NCI-H524 (cell line): Measurements from ENCODE around the gene FGD6.
"Not testable (repeated sequence)": the region's sequence is repeated elsewhere in the genome, so short reads cannot be mapped to it uniquely, and the experiment has no call there.

ENCODE experiments used
- DNase-seq, 2 experiments: peaks; one replicate each; lab custom pipeline; 2025; lab: John Stamatoyannopoulos, UW

FGD6 gene

DNA sequence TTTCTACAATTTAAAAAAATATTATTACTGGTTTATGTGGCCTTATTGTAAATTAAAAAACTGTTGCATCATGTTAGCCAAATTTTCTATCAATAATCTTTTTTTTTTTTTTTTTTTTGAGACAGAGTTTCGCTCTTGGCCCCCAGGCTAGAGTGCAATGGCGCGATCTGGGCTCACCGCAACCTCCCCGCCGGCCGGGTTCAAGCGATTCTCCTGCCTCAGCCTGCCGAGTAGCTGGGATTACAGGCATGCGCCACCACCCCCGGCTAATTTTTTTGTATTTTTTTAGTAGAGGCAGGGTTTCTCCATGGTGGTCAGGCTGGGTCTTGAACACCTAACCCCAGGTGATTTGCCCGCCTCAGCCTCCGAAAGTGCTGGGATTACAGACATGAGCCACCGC, 16.9 kb upstream of the FGD6 start:
- DNase-seq, result not testable (repeated sequence)

DNA sequence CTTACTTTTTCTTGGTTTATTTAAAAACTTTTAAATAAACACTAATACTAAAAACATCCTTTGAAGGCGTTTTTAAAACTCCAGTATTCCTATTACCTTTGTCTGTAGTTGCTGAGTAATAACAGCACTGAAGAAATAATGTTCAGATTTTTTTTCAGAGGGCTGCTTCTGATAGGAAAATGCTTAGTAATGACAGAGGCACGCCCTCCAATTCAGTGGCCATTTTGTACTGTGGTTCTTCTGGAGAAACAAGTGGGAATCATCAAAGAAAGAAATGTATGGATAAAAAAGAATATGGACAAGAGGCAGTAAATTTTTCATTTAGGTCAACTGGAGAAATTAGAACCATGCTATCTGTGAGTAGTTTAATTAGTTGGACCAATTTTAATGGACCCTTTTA, 13.9 kb upstream of the FGD6 start:
- no peak for DNase-seq

DNA sequence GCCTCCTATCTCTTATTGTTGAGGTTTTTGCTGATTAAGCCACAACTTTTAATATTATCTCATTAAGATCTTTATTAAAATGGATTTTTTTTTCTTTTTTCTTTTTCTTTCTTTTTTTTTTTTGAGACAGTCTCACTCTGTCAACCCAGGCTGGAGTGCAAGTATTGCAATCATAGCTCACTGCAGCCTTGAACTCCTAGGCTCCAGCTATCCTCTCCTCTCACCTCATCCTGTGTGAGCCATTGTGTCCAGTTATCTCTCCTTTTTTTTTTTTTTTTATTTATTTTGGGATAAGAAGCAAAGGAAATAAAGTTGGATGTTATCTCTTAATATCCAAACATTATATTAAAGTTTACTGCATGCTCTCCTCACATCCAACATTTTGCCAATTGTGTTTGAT, 13.0 kb upstream of the FGD6 start:
- DNase-seq, result no peak

DNA sequence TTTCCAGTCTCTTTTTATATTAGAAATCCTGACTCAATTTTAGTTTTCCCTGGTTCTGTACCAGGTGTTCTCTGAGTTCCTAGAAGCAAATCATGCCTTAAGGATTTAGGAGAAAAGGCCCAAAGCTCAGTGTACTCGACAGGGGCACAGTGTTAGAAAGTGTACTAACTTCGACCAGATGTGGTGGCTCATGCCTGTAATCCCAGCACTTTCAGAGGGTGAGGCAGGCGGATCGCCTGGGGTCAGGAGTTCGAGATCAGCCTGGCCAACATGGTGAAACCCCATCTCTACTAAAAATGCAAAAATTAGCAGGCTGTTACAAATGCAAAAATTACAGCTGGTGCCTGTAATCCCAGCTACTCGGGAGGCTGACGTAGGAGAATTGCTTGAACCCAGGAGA, 12.4 kb upstream of the FGD6 start:
- no peak for DNase-seq

DNA sequence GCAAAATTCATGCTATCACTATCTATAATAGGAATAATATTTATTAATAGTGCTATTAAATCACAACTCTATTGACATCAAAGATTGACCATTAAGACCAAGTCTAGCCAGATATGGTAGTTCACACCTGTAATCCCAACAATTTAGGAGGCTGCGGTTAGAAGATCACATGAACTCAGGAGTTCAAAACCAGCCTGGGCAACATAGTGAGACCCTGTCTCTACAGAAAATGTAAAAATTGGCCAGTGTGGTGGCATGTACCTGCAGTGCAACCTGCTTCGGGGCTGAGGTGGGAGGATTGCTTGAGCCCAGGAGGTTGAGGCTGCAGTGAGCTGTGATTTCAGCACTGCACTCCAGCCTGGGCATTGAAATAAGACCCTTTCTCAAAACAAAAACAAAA, 11.3 kb upstream of the FGD6 start:
- no peak for DNase-seq

DNA sequence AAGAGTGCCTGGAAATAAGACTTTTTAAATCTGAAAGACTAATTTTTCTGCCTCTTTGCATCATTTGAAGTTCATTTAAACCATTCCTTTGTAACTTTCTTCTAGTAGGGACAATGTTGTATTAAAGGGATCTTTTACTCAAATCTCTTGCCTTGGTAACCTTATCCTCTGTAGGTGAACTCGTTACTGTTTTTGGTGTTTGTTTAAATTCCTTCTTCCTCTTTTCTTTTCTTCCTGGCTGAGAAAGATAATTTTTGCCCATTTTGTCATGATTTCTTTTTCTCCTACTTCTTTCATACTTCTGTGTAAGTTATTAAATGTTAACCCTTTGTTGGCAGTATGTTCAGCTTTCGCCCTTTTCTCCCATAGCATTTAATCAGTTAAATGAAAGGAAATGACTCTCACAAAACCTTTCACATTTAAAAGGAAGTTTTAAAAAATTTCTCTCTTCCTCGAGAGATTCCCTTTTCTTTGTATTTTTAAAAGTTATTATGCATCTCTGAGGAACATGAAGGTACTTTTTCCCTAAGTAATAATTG, 10.6 kb upstream of the FGD6 start:
- DNase-seq, result no peak

DNA sequence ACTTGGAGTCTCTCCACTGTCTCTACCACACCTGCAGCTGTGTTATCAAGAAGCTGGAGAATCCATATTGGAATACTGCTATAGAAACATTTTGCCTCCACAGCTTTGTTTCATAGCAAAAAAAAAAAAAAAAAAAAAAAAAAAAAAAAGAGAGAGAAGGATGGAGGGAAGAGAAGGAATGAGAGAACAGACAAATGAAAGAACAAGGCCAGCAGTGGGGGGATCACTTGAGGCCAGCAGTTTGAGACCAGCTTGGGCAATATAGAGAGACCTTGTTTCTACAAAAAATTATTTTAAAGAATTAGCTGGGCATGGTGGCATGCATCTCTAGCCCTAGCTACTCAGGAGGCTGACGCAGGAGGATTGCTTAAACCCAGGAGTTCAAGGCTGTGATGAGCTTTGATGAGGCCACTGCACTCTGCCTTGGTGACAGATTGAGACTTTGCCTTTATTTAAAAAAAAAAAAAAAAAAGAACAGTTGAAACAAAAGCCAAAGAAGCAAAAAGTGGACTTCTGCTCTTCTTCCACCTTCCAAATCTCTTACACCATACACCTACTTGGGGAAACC, 8.5 kb upstream of the FGD6 start:
- no peak for DNase-seq

DNA sequence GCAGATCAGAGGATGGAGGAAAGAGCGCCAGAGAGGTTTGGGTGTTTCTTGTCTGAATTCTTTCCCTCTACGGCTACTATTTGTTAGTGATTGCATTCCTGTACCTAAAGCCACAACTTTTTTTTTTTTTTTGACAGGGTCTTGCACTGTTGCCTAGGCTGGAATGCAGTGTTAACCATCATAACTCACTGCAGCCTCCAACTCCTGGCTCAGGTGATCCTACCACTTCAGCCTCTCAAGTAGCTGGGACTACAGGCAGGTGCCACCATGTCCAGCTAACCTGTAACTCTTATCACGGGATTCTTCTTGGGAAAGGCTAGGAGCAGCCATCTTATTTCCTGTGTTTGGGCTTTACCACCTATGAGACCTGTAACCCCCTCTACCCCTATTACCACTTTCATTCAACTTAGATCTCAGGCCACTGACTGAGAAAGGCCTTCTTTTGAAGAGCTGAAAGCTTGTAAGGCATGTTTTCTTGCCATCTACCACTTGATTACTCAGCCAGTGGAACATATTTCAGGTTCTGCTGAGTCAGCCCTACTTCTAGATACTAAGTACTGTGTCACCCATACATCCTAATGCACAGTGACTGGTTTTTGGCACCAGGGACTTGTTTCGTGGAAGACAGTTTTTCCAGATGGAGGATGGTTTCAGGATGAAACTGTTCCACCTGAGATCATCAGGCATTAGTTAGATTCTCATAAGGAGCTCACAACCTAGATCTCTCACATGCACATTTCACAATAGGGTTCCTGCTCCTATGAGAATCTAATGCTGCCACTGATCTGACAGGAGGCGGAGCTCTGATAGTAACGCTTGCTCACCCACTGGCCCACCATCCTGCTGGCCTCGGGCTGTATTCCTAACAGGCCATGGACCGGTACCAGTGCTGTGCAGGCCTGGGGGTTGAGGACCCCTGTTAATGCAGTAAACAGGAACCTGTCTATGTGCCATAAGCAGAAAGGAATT, 7.2 kb upstream of the FGD6 start:
- DNase-seq, result no peak

DNA sequence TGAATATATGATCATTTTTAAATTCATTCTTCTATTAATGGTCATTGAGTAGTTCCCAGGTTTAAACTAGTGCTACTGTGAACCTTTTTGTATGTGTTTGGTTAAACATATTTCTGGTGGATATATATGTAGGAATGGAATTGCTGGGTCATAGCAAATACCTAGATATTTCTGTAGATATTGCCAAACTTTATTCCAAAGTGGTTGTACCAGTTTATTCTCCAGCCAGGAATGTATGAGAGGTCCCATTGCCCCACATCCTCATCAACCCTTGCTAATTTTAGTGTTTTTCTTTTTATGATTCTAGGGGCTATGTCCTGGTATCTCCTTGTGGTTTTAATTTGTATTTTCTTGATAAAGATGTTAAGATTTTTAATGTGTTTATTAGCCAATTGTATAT, 3.5 kb upstream of the FGD6 start:
- DNase-seq, result no peak

DNA sequence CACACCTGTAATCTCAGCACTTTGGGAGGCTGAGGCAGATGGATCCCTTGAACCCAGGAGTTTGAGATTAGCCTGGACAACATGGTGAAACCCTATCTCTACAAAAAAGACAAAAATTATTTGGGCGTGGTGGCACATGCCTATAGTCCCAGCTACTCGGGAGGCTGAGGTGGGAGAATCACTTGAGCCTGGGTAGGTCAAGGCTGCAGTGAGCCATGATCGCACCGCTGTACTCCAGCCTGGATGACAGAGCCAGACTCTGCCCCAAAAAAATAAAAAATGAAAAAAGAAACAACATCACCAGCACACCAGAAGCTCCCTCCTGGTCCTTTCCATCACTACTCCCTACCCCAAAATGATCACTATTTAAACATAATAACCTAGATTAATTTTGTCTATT, 2.9 kb upstream of the FGD6 start:
- DNase-seq, result no peak

DNA sequence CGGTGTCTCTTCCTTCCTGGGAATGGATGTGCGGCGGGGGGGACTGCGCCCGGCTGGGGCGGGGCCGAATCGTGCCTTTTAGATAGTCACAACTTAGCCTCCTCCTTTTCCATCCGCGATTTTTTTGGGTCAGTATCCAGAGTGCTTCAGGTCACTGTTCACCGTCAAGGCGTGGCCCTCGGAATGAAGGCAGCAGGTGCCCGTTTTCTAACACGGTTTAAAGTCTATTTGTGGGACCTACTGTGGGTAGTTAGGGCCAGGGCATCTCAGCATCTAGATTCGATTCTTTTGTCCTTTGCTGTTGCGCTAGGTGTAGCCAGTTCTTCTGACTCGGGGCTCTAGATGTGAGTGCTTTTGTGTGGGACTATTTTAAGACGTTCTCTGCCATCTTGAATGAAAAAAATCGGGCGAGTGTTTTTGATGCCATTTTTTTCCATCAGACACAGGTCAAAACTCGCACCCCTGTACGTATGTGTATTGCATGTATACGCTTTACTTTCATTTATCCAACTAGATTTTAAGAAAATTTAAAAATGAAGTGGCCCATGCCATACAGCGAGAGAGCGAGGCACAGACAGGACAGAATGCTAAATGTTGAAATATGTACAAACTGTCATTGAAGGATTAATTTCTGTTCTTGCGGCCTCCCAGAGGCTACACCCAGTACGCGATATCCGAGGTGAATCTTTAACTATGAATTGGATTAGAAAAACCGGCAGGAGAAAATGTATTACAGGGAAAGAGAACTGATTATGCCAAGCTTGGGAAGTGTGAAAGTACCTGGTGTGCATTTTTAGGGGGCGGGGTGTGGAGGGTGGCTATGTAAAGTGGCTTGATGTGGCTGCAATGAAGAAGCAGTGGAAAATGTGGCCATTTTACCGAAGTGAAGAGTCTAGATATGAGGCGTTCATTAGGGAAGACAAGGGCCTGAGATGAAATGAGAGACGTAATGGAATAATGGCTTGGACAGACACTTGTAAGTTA, 1.2 kb upstream of the FGD6 start:
- peak; percentile 72 to 76 for DNase-seq

DNA sequence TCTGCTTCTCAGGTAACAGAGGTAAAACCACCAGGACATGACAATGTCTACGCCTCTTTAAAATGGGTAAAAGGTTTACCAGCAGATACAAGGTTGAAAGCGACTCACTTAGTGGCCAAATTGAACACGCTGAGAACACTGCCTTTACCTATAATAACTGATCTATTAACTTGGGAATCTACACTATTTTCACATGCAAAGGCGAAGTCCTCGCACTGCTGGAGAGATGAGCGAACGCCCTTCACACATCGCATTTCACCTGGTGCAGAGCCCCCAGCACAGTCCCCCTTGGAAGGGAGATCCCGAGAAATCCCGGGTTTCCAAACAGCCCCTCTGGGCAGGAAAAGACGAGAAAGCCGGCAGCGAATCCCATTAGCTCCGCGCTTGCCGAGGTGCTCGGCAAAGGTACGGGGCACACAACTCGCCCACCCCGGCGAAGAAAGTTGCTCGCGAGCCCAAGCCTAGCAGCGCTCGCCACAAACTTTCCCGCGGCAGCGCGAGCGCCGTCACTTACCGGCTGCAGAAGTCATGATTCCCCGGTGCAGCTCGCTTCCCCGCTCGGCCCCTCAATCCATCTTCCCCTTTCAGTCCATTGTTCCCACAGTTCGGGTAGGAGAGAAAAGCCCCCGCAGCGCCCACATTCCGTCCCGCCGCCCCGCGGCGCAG, 423 bp downstream of the FGD6 start:
- peak in 1 of 2 experiments; percentile 60 for DNase-seq

DNA sequence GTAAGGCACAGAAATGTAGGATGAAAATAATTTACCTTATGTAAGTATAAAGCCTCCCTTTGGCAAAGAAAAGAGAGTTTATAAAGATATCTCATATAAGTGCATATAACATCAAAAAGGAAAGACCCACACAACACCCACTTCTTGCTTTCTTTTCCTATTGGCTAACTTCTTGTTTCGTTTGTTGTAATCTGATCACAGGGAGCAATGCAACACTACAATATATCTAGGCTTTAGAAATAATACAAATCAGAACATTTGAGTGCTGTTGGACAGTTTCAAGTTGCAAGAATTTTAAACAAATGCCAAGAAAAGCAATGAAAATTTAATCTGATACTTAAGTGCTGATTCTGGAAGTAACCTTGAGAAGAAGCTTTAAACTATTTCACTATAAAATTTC, 1.3 kb downstream of the FGD6 start:
- peak in 1 of 2 experiments; percentile 30 for DNase-seq

DNA sequence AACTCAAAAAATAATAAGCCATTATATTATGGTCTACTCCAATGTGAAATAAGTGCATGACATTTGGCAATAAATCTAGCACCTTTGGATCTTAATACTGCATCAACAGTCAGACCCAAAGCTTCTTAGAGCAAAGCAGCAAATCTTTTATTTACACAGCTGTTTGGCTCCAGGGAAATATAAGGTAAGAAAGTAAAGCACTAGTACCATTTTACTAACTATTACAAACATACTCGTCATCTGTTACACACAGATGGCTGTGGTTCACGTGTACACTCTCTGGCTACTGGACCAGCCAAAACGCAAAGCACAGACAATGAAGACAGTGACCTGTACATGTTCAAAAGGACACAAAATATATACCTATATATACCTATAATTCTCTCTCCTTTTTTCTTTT, 2.8 kb downstream of the FGD6 start:
- peak; percentile 16 to 63 for DNase-seq

DNA sequence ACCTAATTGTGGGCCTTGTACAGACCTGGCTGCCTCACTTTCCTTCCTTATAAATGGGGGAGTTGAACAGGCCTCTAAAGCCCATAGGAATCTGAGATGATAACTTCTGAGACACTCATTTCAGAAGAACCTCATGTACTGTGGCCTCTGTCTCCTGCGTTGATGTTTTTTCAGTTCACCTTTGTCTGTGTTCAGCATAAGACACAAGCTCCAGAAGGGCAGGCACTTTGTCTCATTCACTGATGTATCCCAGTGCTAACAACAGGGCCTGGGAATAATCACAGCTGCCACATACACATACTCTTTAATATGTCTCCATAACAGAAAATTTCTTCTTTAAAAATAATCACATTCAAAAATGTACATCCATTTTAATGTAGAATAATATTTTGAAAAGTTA, 3.3 kb downstream of the FGD6 start:
- DNase-seq, result peak in 1 of 2 experiments; percentile 9

DNA sequence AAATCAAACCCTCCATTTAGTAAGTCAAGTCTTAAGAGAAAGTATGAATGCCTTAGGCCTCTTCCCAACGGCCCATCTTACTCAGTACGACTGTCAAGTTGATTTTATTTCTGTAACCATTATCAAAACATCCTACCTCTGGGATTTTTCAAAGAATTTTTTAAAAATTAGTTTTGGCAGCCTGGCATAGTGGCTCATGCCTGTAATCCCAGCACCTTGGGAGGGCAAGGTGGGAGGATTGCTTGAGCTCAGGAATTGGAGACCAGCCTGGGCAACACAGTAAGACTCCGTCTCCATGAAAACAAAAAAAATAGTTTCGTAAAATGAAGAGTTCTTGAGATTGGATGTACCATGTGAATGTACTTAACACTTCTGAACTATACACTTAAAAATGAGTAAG, 4.1 kb downstream of the FGD6 start:
- no peak for DNase-seq

DNA sequence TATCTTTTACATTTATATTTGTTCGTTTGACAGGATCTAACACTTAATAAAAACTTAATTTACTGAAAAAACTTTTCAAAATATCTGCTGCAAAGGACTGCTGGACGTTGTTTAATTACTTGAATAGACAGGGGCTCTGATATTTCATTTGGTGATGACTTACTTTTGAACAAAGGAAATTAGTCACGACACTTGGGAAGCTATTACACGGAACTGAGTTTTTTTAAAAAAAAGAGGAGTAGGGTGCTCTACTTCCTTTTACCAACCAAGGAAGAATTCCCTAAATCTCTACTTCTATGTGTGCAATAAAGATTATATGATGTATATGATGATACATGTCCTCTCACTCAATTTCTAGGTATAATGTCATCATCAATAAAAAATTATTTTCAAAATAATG, 4.7 kb downstream of the FGD6 start:
- DNase-seq, result no peak

DNA sequence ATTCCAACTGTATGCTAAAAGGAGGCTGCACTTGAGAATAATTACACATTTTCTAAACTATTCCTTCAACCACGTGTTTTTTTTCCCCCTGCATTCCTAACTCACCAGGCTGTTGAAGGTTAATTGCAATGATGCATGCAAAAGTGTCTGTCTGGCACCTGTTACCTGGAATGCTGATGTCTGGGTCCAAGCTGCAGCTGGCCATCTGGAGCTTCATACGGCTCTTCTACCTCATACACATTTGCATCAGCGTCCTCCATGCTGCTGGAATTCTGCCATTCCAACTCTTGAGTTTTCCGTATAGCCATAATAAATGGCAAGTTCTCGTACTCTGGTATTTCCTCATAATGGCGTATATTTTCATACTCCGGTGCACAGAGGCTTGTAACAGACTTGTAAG, 8.6 kb downstream of the FGD6 start:
- DNase-seq, result peak; percentile 45 to 81

DNA sequence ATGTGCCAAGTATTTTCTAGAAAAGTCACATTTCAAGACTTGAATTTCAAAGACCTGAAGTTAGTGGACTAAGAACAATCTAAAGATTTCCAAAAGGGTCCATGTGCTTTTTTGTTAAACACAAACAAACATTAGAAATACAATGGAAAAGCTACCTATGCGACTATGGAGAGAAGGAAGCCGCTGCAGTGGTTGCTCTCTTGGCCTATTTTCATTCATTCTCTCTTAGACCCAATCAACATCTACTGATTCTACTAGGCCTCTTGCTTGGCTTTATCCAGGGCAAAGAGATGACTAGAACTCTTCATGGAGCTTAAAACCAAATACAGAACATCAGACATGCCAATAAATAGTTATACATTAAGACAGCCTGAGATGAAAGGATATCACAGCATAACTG, 9.9 kb downstream of the FGD6 start:
- no peak for DNase-seq

DNA sequence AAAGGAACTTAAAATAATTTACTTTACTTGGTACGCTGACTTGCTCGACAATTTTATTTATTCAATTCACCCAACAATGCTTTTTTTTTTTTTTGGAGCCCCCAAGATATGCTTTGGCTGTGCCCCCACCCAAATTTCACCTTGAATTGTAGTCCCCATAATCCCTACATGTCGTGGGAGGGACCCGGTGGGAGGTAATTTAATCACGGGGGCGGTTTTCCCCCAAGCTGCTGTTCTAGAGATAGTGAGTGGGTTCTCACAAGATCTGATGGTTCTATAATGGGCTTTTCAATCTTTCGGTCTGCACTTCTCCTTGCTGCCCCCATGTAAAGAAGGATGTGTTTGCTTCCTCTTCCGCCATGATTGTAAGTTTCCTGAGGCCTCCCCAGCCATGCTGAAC, 10.4 kb downstream of the FGD6 start:
- DNase-seq, result no peak

DNA sequence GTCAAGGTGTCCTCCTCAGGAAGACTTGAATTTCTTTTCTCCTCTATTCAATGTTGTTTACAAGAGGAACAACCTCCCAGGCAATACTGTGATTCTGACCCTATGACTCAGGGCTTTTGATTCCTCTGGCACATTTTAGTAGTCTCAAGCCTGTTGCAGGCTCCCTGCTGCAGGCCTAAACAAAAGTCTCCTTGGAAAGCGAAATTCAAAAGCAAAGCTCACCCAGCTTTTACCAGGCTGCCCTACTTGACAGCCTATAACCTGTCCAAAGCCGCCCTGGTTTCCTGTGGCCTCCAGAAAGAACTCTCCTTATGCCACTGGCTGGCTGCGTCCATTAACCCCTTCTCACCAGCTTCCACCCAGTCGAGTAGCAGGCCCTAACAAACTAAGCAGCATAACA, 11.6 kb downstream of the FGD6 start:
- DNase-seq, result no peak
